ENCODE measurements around the gene ANAPC13.

DNA sequence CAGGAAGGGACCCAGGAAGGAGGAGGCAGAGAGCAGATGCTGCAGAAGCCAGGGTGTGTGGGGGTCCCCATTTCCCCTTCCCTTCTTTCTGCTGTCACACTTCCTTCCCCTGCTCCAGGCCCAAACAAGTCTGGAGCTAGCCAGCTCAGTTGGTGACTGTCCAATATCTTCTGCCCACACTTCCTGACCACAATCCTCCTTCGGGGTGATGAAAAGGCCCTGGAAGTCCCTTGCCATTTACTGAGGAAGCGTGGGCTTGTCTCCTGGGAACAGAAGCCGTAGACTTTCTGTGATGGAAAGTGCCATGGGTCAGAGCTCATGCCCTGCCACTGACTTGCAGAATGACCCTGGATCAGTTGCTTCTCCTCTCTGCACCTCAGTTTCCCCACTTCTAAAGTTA, 39.0 kb downstream of the ANAPC13 start:
- TF ChIP-seq, protein P1, sequence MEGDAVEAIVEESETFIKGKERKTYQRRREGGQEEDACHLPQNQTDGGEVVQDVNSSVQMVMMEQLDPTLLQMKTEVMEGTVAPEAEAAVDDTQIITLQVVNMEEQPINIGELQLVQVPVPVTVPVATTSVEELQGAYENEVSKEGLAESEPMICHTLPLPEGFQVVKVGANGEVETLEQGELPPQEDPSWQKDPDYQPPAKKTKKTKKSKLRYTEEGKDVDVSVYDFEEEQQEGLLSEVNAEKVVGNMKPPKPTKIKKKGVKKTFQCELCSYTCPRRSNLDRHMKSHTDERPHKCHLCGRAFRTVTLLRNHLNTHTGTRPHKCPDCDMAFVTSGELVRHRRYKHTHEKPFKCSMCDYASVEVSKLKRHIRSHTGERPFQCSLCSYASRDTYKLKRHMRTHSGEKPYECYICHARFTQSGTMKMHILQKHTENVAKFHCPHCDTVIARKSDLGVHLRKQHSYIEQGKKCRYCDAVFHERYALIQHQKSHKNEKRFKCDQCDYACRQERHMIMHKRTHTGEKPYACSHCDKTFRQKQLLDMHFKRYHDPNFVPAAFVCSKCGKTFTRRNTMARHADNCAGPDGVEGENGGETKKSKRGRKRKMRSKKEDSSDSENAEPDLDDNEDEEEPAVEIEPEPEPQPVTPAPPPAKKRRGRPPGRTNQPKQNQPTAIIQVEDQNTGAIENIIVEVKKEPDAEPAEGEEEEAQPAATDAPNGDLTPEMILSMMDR (conservative IDR thresholded peaks at IDR 0.05 in 1 of 2, IDR thresholded peaks at IDR 0.05 in 1 of 2; ENCODE audit: extremely low read depth in 1 of 2, insufficient read depth in 1 of 2, low read depth in 1 of 2, low read length in 2 of 2) = no peak
- no peak for TF ChIP-seq EZH2 (IDR thresholded peaks at IDR 0.05; ENCODE audit: borderline replicate concordance, low read length)

Data from mammary epithelial cell (primary cell).